PC-9 (cell line): Measurements from ENCODE around the gene SMAD9. TPM values are rescaled to one million over a fixed set of nuclear protein-coding genes. Genes with fewer than 3 reads are reported as not detected.

ENCODE experiments used
- BruUV-seq: library from RNA; stranded (reverse); fragments of 400-500 nt; replicated peaks from 2 replicates; lab custom pipeline; 2021; lab: Mats Ljungman, UMichigan
- CTCF ChIA-PET: fragments of 300-600 bp; sonication (Branson Sonifier 250); formaldehyde crosslinking; loops from one replicate; lab custom pipeline; 2022; ENCODE audit warnings: antibody characterized with exemption; lab: Charles Lee
- POLR2A ChIA-PET: fragments of 300-600 bp; sonication (Branson Sonifier 250); formaldehyde crosslinking; loops from one replicate; lab custom pipeline; 2022; ENCODE audit warnings: antibody characterized with exemption; ENCODE audit not compliant: unreplicated experiment; lab: Charles Lee
- DNase-seq, 2 experiments: peaks; one replicate each; pipeline versions ENCODE4 v3.0.0 to v3.0.0-alpha.2; 2015 to 2022; ENCODE audit warnings: mixed read lengths in 1 of 2
- H2AFZ ChIP-seq: fragments of 200-600 bp; sonication (generic); 2 replicates; pipeline ENCODE4 v1.8.1; 2017; ENCODE audit warnings: antibody characterized with exemption
- H3F3A ChIP-seq: fragments of 200-600 bp; sonication (generic); 2 replicates; pipeline ENCODE4 v1.8.1; 2017; ENCODE audit warnings: antibody characterized with exemption, mild to moderate bottlenecking, low read depth; ENCODE audit not compliant: insufficient read depth
- H3K27ac ChIP-seq: fragments of 200-600 bp; sonication (generic); 2 replicates; pipeline ENCODE4 v1.6.1; 2016; ENCODE audit warnings: mixed run types
- H3K27me3 ChIP-seq: fragments of 200-600 bp; sonication (generic); 2 replicates; pipeline ENCODE4 v1.6.1; 2016; ENCODE audit warnings: low read depth, mixed run types; ENCODE audit not compliant: insufficient read depth
- H3K36me3 ChIP-seq: fragments of 200-600 bp; sonication (generic); 2 replicates; pipeline ENCODE4 v1.6.1; 2016; ENCODE audit warnings: low read depth, mixed run types
- H3K4me1 ChIP-seq: fragments of 200-600 bp; sonication (generic); replicated peaks from 2 replicates; pipeline ENCODE4 v1.6.1; 2016; ENCODE audit warnings: mixed run types; ENCODE audit not compliant: insufficient read depth
- H3K4me2 ChIP-seq: fragments of 200-600 bp; sonication (generic); 2 replicates; pipeline ENCODE4 v1.6.1; 2017; ENCODE audit warnings: mixed run types
- H3K4me3 ChIP-seq: fragments of 200-600 bp; sonication (generic); 2 replicates; pipeline ENCODE4 v1.6.1; 2016; ENCODE audit warnings: mixed run types
- H3K79me2 ChIP-seq: fragments of 200-600 bp; sonication (generic); 2 replicates; pipeline ENCODE4 v1.6.1; 2017; ENCODE audit warnings: low read depth, mixed run types
- H3K9me2 ChIP-seq: fragments of 200-600 bp; sonication (generic); 2 replicates; pipeline ENCODE4 v1.8.1; 2017; ENCODE audit warnings: mild to moderate bottlenecking; ENCODE audit not compliant: insufficient read depth
- H3K9me3 ChIP-seq: fragments of 200-600 bp; sonication (generic); 2 replicates; pipeline ENCODE4 v1.8.1; 2016; ENCODE audit warnings: low read depth; ENCODE audit not compliant: insufficient read depth
- H4K20me1 ChIP-seq: fragments of 200-600 bp; sonication (generic); 2 replicates; pipeline ENCODE4 v1.8.1; 2017; ENCODE audit not compliant: insufficient read depth
- EZH2 ChIP-seq: fragments of 200-600 bp; sonication (generic); IDR thresholded peaks from 2 replicates; pipeline ENCODE4 v1.8.0; 2017; ENCODE audit warnings: antibody characterized with exemption, low read depth
- intact Hi-C: fragments of 100-400 bp; cut with micrococcal nuclease; formaldehyde crosslinking; loops from one replicate; pipeline ENCODE4 v1.10.0; 2022; ENCODE audit not compliant: unreplicated experiment
- total RNA-seq: library from RNA; stranded (reverse); gene quantifications from 2 replicates; pipeline ENCODE4 v1.2.3, GENCODE V29; 2021
- TF ChIP-seq, protein P1 (sequence below): fragments of 200-600 bp; sonication (generic); conservative IDR thresholded peaks from 2 replicates; pipeline ENCODE4 v1.6.1; 2017; ENCODE audit warnings: mixed run types, antibody characterized with exemption, mild to moderate bottlenecking, moderate library complexity

SMAD9 gene
- total RNA-seq, 1 experiment from 2014 or later: 0.94 TPM

DNA sequence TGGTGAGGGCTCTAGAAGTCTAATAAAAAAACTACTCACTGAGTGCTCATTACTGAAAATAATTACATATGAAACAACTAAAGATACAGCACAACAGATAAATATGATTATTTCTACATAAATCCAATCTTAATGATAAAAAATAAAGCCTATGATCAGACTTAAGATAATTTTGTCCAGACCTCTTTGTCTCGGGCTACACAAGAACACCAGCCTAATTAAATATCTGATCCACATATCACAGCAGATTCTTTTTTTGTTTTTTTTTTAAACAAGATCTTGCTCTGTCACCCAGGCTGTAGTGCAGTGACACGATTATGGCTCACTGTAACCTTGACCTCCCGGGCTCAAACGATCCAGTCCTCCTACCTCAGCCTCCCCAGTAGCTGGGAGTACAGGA, 30.3 kb upstream of the SMAD9 start:
- TF ChIP-seq EZH2: no peak
- TF ChIP-seq, protein P1, sequence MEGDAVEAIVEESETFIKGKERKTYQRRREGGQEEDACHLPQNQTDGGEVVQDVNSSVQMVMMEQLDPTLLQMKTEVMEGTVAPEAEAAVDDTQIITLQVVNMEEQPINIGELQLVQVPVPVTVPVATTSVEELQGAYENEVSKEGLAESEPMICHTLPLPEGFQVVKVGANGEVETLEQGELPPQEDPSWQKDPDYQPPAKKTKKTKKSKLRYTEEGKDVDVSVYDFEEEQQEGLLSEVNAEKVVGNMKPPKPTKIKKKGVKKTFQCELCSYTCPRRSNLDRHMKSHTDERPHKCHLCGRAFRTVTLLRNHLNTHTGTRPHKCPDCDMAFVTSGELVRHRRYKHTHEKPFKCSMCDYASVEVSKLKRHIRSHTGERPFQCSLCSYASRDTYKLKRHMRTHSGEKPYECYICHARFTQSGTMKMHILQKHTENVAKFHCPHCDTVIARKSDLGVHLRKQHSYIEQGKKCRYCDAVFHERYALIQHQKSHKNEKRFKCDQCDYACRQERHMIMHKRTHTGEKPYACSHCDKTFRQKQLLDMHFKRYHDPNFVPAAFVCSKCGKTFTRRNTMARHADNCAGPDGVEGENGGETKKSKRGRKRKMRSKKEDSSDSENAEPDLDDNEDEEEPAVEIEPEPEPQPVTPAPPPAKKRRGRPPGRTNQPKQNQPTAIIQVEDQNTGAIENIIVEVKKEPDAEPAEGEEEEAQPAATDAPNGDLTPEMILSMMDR: no peak
- intact Hi-C loops: no loop called here
- no peaks in the 10 kb centered on the region for H3K4me1 ChIP-seq
- H3K27me3 ChIP-seq: no peaks in the 10 kb centered on the region
- CTCF ChIA-PET: no interaction called here
- POLR2A ChIA-PET: no interaction called here
- no TSS peak for BruUV-seq
- H3K36me3 ChIP-seq: 0 out of 2 replicates have a peak, but pooled peaks cover 6% of the 10 kb centered on the region
- no peak overlapping the region for H3K27ac ChIP-seq
- H2AFZ ChIP-seq: no peak overlapping the region
- no peaks in the 10 kb centered on the region for H3K79me2 ChIP-seq
- peaks cover 7% of the 10 kb centered on the region; the same call in 1 of the 2 replicates for H3F3A ChIP-seq
- H3K9me3 ChIP-seq: no peaks in the 10 kb centered on the region
- no peak overlapping the region for H3K4me2 ChIP-seq
- no peak for DNase-seq
- H4K20me1 ChIP-seq: no peaks in the 10 kb centered on the region
- H3K9me2 ChIP-seq: no peaks in the 10 kb centered on the region
- H3K4me3 ChIP-seq: no peak overlapping the region

DNA sequence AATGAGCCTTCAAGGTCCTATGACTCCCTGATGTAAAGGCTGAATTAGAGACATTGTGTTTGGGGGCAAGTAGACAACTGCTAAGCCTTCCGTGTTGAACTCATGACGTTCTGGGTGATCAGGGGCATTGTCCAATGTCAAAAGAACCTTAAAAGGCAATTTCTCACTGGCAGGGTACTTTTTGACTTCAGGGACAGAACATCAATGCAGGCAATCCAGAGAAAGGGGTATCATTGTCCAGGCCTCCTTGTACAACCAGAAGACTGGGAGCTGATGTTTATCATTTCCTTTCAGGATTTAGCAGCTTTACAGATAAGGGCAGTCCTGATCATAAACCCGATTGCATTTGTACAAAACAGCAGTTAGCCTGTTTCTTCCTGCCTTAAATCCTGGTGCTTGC, 25.0 kb upstream of the SMAD9 start:
- Histone ChIP-seq H3K4me3 (no peak overlapping the region), H3K4me1 (no peaks in the 10 kb centered on the region), H3K36me3 (no peaks in the 10 kb centered on the region), H3K9me3 (no peaks in the 10 kb centered on the region), H3K9me2 (no peaks in the 10 kb centered on the region), H3K79me2 (no peaks in the 10 kb centered on the region), H2AFZ (no peak overlapping the region), H3K27ac (no peak overlapping the region), H3K4me2 (no peak overlapping the region), H4K20me1 (no peaks in the 10 kb centered on the region), H3K27me3 (no peaks in the 10 kb centered on the region), H3F3A (peaks cover 4% of the 10 kb centered on the region; the same call in 1 of the 2 replicates)
- ChIA-PET POLR2A (no interaction called here), CTCF (interaction anchor here (0.6 kb wide), 1 partner anchor 660 kb away, joined by 6 read pairs; no protein-coding TSS in a partner anchor)
- TF ChIP-seq, protein P1: no peak
- no peak for TF ChIP-seq EZH2
- intact Hi-C loops: no loop called here
- no TSS peak for BruUV-seq
- DNase-seq: no peak

DNA sequence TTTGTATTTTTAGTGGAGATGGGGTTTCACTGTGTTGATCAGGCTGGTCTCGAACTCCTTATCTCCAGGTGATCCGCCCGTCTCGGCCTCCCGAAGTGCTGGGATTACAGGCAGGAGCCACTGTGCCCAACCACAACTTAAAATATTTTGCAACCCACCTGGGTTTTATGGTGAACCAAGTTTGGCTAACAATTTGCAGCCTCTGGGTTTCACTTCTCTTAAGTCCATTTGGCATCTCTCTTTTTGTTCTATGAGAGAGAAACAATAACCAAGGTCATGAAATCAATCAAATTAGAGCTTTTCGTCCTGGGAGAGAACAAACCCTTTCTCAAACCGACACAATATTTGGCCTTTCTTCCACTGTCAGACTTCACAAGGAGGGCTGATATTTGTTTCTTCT, 5.6 kb upstream of the SMAD9 start:
- ChIA-PET CTCF (no interaction called here), POLR2A (no interaction called here)
- Histone ChIP-seq H3K4me2 (no peak overlapping the region), H3K4me1 (no peaks in the 10 kb centered on the region), H3K36me3 (no peaks in the 10 kb centered on the region), H3F3A (no peaks in the 10 kb centered on the region), H3K9me2 (no peaks in the 10 kb centered on the region), H3K9me3 (no peaks in the 10 kb centered on the region), H4K20me1 (no peaks in the 10 kb centered on the region; the same call in 1 of the 2 replicates), H3K27me3 (no peaks in the 10 kb centered on the region), H3K4me3 (no peak overlapping the region), H2AFZ (no peak overlapping the region), H3K27ac (no peak overlapping the region), H3K79me2 (no peaks in the 10 kb centered on the region)
- DNase-seq: no peak
- TF ChIP-seq, protein P1: no peak
- TF ChIP-seq EZH2: no peak
- BruUV-seq: no TSS peak
- intact Hi-C loops: no loop called here
